H9 (cell line): Measurements from ENCODE around the gene LMCD1. TPM values are rescaled to one million over a fixed set of nuclear protein-coding genes. Genes with fewer than 3 reads are reported as not detected.

Source experiments
- DNase-seq: peaks from one replicate; pipeline ENCODE4 v3.0.0-alpha.2; 2017
- H2AFZ ChIP-seq: one replicate; pipeline ENCODE4 v1.6.1; 2013; ENCODE audit warnings: mild to moderate bottlenecking, low read length, control low read depth, moderate library complexity
- H2AK5ac ChIP-seq: 2 replicates; pipeline ENCODE4 v1.6.1; 2013; ENCODE audit warnings: low read length, control low read depth, mixed read lengths; ENCODE audit not compliant: insufficient read length
- H2BK120ac ChIP-seq: one replicate; pipeline ENCODE4 v1.6.1; 2013; ENCODE audit warnings: low read depth, mild to moderate bottlenecking, low read length, control low read depth, inconsistent platforms; ENCODE audit not compliant: poor library complexity, severe bottlenecking
- H2BK12ac ChIP-seq: 2 replicates; pipeline ENCODE4 v1.6.1; 2013; ENCODE audit warnings: low read length, control low read depth, mixed read lengths, low read depth; ENCODE audit not compliant: insufficient read length
- H2BK15ac ChIP-seq: 2 replicates; pipeline ENCODE4 v1.6.1; 2013; ENCODE audit warnings: low read depth, low read length, control low read depth
- H2BK20ac ChIP-seq: one replicate; pipeline ENCODE4 v1.6.1; 2013; ENCODE audit warnings: low read depth, mild to moderate bottlenecking, low read length, control low read depth, inconsistent platforms; ENCODE audit not compliant: poor library complexity, severe bottlenecking
- H2BK5ac ChIP-seq: 2 replicates; pipeline ENCODE4 v1.6.1; 2013; ENCODE audit warnings: low read length, control low read depth, mixed read lengths; ENCODE audit not compliant: insufficient read length
- H3K14ac ChIP-seq: 2 replicates; pipeline ENCODE4 v1.6.1; 2013; ENCODE audit warnings: low read length, control low read depth; ENCODE audit not compliant: insufficient read depth
- H3K18ac ChIP-seq: 2 replicates; pipeline ENCODE4 v1.6.1; 2013; ENCODE audit warnings: low read depth, mild to moderate bottlenecking, mixed read lengths, low read length, control low read depth; ENCODE audit not compliant: insufficient read length
- H3K23ac ChIP-seq: 2 replicates; pipeline ENCODE4 v1.6.1; 2013; ENCODE audit warnings: low read length, control low read depth, mixed read lengths, low read depth; ENCODE audit not compliant: insufficient read length
- H3K23me2 ChIP-seq: 2 replicates; pipeline ENCODE4 v1.6.1; 2013; ENCODE audit warnings: low read depth, mild to moderate bottlenecking, mixed read lengths, low read length, control low read depth; ENCODE audit not compliant: insufficient read length, poor library complexity, severe bottlenecking
- H3K27ac ChIP-seq: 2 replicates; pipeline ENCODE4 v1.5.1; 2013; ENCODE audit warnings: low read length, control low read depth, mixed read lengths, low read depth; ENCODE audit not compliant: insufficient read length
- H3K27me3 ChIP-seq: 2 replicates; pipeline ENCODE4 v1.6.1; 2013; ENCODE audit warnings: low read length, control low read depth, inconsistent platforms; ENCODE audit not compliant: insufficient read depth
- H3K4ac ChIP-seq: 2 replicates; pipeline ENCODE4 v1.6.1; 2013; ENCODE audit warnings: low read depth, mild to moderate bottlenecking, control low read depth, inconsistent platforms, low read length, moderate library complexity
- H3K4me1 ChIP-seq: 2 replicates; pipeline ENCODE4 v1.6.1; 2013; ENCODE audit warnings: low read length, control low read depth, inconsistent platforms; ENCODE audit not compliant: insufficient read depth
- H3K4me2 ChIP-seq: 2 replicates; pipeline ENCODE4 v1.6.1; 2013; ENCODE audit warnings: low read length, control low read depth, mixed read lengths; ENCODE audit not compliant: insufficient read length, insufficient read depth
- H3K56ac ChIP-seq: 2 replicates; pipeline ENCODE4 v1.6.1; 2013; ENCODE audit warnings: low read depth, mild to moderate bottlenecking, mixed read lengths, low read length, control low read depth; ENCODE audit not compliant: insufficient read length
- H3K79me1 ChIP-seq: 2 replicates; pipeline ENCODE4 v1.6.1; 2013; ENCODE audit warnings: low read depth, mild to moderate bottlenecking, moderate library complexity, low read length, control low read depth, inconsistent platforms; ENCODE audit not compliant: insufficient read depth, poor library complexity, severe bottlenecking
- H3K79me2 ChIP-seq: 2 replicates; pipeline ENCODE4 v1.6.1; 2013; ENCODE audit warnings: low read length, control low read depth, inconsistent platforms; ENCODE audit not compliant: insufficient read depth
- H3K9ac ChIP-seq: 2 replicates; pipeline ENCODE4 v1.6.1; 2013; ENCODE audit warnings: low read length, control low read depth, mixed read lengths; ENCODE audit not compliant: insufficient read length; ENCODE audit errors: extremely low read depth
- H3K9me3 ChIP-seq: one replicate; pipeline ENCODE4 v1.6.1; 2013; ENCODE audit warnings: low read depth, low read length, inconsistent platforms; ENCODE audit not compliant: control insufficient read depth
- H3T11ph ChIP-seq: one replicate; pipeline ENCODE4 v1.6.1; 2013; ENCODE audit warnings: mild to moderate bottlenecking, low read length, control low read depth, inconsistent platforms
- H4K20me1 ChIP-seq: one replicate; pipeline ENCODE4 v1.6.1; 2013; ENCODE audit not compliant: control insufficient read depth, insufficient read length, insufficient read depth
- H4K5ac ChIP-seq: 2 replicates; pipeline ENCODE4 v1.6.1; 2013; ENCODE audit warnings: low read depth, mild to moderate bottlenecking, mixed read lengths, low read length, control low read depth; ENCODE audit not compliant: insufficient read length
- H4K8ac ChIP-seq: replicated peaks from 2 replicates; pipeline ENCODE4 v1.6.1; 2013; ENCODE audit warnings: low read length, control low read depth, mixed read lengths, low read depth; ENCODE audit not compliant: insufficient read length
- H4K91ac ChIP-seq: 2 replicates; pipeline ENCODE4 v1.6.1; 2013; ENCODE audit warnings: low read depth, mild to moderate bottlenecking, moderate library complexity, mixed read lengths, low read length, control low read depth; ENCODE audit not compliant: insufficient read length
- H3K27ac Mint-ChIP-seq, 3 experiments: 2 replicates in 2 of 3; 3 replicates in 1 of 3; pipeline ENCODE4 v1.8.0; 2020 to 2021; ENCODE audit warnings: mixed read lengths in 3 of 3, mild to moderate bottlenecking in 1 of 3, moderate library complexity in 1 of 3
- H3K27me3 Mint-ChIP-seq: 2 replicates; pipeline ENCODE4 v1.8.0; 2021; ENCODE audit warnings: low read depth, mild to moderate bottlenecking, moderate library complexity, mixed read lengths
- H3K36me3 Mint-ChIP-seq, 3 experiments: 2 replicates in 2 of 3; 3 replicates in 1 of 3; pipeline ENCODE4 v1.8.0; 2020 to 2021; ENCODE audit warnings: low read depth in 3 of 3, mixed read lengths in 3 of 3; ENCODE audit not compliant: insufficient read depth in 1 of 3
- H3K4me1 Mint-ChIP-seq, 2 experiments: 2 replicates each; pipeline ENCODE4 v1.8.0; 2020; ENCODE audit warnings: mixed read lengths in 2 of 2
- H3K4me3 Mint-ChIP-seq, 2 experiments: 2 replicates in 1 of 2; 3 replicates in 1 of 2; pipeline ENCODE4 v1.8.0; 2020 to 2021; ENCODE audit warnings: mild to moderate bottlenecking in 2 of 2, mixed read lengths in 2 of 2, moderate library complexity in 1 of 2
- H3K9me3 Mint-ChIP-seq, 2 experiments: 2 replicates in 1 of 2; 3 replicates in 1 of 2; pipeline ENCODE4 v1.8.0; 2020; ENCODE audit warnings: mild to moderate bottlenecking in 2 of 2, mixed read lengths in 2 of 2, moderate library complexity in 1 of 2
- WGBS: extraction: QIAGEN DNeasy Blood & Tissue Kit; methylation state at CpG from one replicate; pipeline ENCODE4 v1.1.7; 2013; ENCODE audit warnings: missing lambda C conversion rate, low lambda C conversion rate, mixed read lengths; ENCODE audit not compliant: insufficient read length; ENCODE audit errors: extremely low coverage; 5-methylcytosine and 5-hydroxymethylcytosine counted together
- total RNA-seq: library from RNA; stranded (reverse); gene quantifications from 2 replicates; pipeline ENCODE4 v1.2.1, GENCODE V29; 2021
- TF ChIP-seq, protein P1 (sequence below): fragments of 200-600 bp; sonication (generic); conservative IDR thresholded peaks from 3 replicates; pipeline ENCODE4 v1.8.0; 2021; ENCODE audit warnings: antibody characterized with exemption, mild to moderate bottlenecking

LMCD1 gene
- total RNA-seq, 1 experiment from 2014 or later = 19.2 TPM

DNA sequence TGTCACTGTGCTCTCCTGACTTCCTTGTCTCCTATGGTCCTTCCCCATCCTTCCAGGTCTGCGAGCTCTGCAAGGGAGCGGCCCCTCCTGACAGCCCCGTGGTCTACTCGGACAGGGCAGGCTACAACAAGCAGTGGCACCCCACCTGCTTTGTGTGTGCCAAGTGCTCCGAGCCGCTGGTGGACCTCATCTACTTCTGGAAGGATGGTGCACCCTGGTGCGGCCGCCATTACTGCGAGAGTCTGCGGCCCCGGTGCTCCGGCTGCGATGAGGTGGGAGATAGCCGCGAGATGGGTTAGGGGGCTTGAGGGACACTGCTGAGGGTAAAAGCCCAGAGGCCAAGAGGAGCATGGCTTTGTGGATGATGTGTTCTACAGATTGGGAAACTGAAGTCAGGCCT, 63.8 kb downstream of the LMCD1 start:
- Histone ChIP-seq H4K5ac (no peak overlapping the region), H2BK15ac (no peak overlapping the region), H3T11ph (no peak overlapping the region), H3K9me3 (no peaks in the 10 kb centered on the region), H3K23ac (no peak overlapping the region), H3K18ac (no peak overlapping the region), H4K91ac (no peak overlapping the region), H2AK5ac (no peak overlapping the region), H3K79me1 (no peaks in the 10 kb centered on the region), H3K27me3 (no peaks in the 10 kb centered on the region), H2BK12ac (no peak overlapping the region), H2BK5ac (no peak overlapping the region), H3K27ac (no peak overlapping the region), H2BK120ac (no peak overlapping the region), H2AFZ (no peak overlapping the region), H4K20me1 (no peaks in the 10 kb centered on the region), H3K14ac (no peak overlapping the region; the same call in 1 of the 2 replicates), H3K79me2 (no peaks in the 10 kb centered on the region), H3K56ac (no peak overlapping the region), H4K8ac (no peak overlapping the region), H3K4me2 (no peak overlapping the region), H3K23me2 (no peaks in the 10 kb centered on the region), H2BK20ac (no peak overlapping the region), H3K4me1 (no peaks in the 10 kb centered on the region), H3K4ac (no peak overlapping the region), H3K9ac (no peak overlapping the region)
- no peaks in the 10 kb centered on the region for H3K4me1 Mint-ChIP-seq
- H3K9me3 Mint-ChIP-seq = no peaks in the 10 kb centered on the region
- no peaks in the 10 kb centered on the region for H3K27me3 Mint-ChIP-seq
- WGBS = no CpG with 5 or more reads among the region's 15 CpGs
- no peak for DNase-seq
- no peak overlapping the region for H3K4me3 Mint-ChIP-seq
- H3K36me3 Mint-ChIP-seq = peaks cover under 1 to 34% (median 15%) of the 10 kb centered on the region in 3 experiments; a peak in 5 of 7 replicates
- peak overlapping the region in 1 of 3 experiments; percentile 70; a peak in 1 of 7 replicates for H3K27ac Mint-ChIP-seq
- TF ChIP-seq, protein P1, sequence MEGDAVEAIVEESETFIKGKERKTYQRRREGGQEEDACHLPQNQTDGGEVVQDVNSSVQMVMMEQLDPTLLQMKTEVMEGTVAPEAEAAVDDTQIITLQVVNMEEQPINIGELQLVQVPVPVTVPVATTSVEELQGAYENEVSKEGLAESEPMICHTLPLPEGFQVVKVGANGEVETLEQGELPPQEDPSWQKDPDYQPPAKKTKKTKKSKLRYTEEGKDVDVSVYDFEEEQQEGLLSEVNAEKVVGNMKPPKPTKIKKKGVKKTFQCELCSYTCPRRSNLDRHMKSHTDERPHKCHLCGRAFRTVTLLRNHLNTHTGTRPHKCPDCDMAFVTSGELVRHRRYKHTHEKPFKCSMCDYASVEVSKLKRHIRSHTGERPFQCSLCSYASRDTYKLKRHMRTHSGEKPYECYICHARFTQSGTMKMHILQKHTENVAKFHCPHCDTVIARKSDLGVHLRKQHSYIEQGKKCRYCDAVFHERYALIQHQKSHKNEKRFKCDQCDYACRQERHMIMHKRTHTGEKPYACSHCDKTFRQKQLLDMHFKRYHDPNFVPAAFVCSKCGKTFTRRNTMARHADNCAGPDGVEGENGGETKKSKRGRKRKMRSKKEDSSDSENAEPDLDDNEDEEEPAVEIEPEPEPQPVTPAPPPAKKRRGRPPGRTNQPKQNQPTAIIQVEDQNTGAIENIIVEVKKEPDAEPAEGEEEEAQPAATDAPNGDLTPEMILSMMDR = no peak
